Fibroblast of pulmonary artery (primary cell): ENCODE results near the gene KRT77.
"Not testable (repeated sequence)": the region's sequence is repeated elsewhere in the genome, so short reads cannot be mapped to it uniquely, and the experiment has no call there.

Experiments
- DNase-seq: peaks from one replicate; pipeline ENCODE4 v3.0.0-alpha.2; 2010; ENCODE audit warnings: low read depth
- H3K4me3 ChIP-seq: replicated peaks from 2 replicates; pipeline ENCODE4 v1.5.1; 2011; ENCODE audit warnings: low read depth, mild to moderate bottlenecking, control low read depth, low read length, moderate library complexity
- TF ChIP-seq, protein P1 (sequence below): IDR thresholded peaks from 2 replicates; pipeline ENCODE4 v1.5.1; 2011; ENCODE audit warnings: mild to moderate bottlenecking, control low read depth, low read length, inconsistent platforms; ENCODE audit errors: missing control alignments

Gene KRT77

DNA sequence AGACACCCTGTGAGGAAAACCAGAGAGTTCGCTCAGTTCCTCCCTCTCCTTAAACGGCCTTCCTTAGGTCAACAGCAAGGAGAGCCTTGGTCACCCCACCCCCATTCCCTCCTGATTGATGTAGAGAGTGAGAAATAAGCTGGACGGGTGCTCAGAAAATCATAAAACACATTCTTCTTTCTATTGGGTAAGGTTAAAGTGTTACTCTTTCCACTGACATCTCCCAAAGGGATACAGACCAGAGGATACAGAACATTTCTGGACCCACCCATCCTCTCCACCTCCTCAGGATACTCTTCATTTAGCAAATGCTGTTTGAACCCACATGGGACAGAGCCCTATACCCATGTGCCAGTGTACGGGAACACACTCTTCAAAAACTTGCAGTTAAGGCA lies 11.6 kb upstream of the KRT77 start:
- TF ChIP-seq, protein P1, sequence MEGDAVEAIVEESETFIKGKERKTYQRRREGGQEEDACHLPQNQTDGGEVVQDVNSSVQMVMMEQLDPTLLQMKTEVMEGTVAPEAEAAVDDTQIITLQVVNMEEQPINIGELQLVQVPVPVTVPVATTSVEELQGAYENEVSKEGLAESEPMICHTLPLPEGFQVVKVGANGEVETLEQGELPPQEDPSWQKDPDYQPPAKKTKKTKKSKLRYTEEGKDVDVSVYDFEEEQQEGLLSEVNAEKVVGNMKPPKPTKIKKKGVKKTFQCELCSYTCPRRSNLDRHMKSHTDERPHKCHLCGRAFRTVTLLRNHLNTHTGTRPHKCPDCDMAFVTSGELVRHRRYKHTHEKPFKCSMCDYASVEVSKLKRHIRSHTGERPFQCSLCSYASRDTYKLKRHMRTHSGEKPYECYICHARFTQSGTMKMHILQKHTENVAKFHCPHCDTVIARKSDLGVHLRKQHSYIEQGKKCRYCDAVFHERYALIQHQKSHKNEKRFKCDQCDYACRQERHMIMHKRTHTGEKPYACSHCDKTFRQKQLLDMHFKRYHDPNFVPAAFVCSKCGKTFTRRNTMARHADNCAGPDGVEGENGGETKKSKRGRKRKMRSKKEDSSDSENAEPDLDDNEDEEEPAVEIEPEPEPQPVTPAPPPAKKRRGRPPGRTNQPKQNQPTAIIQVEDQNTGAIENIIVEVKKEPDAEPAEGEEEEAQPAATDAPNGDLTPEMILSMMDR = no peak
- DNase-seq = no peak
- no peak overlapping the region for H3K4me3 ChIP-seq

DNA sequence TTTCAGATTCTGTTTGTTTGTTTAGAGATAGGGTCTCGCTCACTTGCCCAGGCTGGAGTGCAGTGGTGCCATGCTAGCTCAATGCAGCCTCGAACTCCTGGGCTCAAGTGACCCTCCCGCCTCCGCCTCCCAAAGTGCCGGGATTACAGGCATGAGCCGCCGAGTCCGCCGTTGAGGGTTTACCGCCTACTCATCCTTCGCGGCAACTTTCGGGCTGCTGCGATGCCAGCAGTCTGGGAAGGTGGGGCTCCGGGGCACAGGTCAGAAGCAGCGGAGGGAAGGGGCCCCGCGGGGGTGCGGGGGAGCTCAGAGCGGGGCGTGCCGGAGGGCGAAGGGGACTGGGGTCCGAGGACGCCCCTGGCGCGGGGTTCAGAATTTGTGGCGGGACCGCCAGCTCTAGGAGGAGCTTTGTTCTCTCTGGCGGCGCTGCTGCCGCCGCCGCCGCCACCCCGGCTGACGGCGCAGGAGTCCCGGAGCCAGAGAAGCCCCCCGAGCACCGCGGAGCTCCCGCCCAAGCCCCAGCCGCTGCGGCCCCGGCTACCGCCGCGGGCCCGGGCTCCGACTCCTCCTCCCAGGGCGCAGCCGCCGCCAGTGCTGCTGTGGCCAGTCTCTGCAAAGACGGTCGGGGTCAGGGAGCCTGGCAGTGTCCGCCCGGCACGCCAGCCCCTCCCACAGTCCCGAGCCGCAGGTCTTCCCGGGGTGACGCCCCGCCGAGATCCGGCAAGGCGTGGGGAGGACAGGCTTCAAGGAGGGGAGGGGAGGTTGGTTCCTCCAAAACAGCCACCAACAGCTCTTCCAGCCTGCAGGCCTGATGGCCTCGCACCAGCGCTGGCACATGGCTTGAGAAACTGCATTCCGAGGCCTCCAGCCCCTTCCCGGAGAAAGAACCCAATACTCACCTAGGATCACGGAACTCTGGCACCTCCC lies 10.9 kb upstream of the KRT77 start:
- DNase-seq = no peak

DNA sequence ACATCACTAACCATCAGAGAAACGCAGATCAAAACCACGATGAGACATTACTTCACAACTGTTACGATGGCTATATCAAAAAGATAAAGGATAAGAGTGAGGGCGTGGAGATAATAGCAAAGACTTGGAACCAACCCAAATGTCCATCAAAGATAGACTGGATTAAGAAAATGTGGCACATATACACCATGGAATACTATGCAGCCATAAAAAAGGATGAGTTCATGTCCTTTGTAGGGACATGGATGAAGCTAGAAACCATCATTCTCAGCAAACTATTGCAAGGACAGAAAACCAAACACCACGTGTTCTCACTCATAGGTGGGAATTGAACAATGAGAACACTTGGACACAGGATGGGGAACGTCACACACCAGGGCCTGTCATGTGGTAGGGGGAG lies 8.8 kb upstream of the KRT77 start:
- DNase-seq, H3K4me3 ChIP-seq: not testable (repeated sequence)

More for the DNA sequence above, 10.9 kb upstream of the KRT77 start:
- H3K4me3 ChIP-seq = no peak overlapping the region
- TF ChIP-seq, protein P1 = no peak

DNA sequence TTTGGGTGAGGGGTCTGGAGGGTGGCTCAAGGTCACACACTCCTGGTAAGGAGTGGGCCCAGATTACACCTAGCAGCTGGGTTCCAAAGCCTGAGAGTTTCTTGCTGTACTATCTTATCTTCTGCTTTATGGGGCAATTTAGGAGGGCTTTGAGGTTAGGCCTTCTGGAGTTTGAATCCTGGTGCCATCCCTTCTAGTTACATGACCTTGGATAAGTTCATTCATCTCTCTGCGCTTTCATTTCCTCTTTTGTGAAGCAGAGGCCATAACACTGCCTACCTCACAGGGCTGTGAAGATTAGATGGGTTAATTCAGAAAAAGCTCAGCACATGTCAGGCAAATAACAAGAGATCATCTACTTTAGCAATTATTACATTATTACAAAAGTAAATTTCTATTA lies 7.4 kb upstream of the KRT77 start:
- no peak overlapping the region for H3K4me3 ChIP-seq
- TF ChIP-seq, protein P1 = no peak
- no peak for DNase-seq

DNA sequence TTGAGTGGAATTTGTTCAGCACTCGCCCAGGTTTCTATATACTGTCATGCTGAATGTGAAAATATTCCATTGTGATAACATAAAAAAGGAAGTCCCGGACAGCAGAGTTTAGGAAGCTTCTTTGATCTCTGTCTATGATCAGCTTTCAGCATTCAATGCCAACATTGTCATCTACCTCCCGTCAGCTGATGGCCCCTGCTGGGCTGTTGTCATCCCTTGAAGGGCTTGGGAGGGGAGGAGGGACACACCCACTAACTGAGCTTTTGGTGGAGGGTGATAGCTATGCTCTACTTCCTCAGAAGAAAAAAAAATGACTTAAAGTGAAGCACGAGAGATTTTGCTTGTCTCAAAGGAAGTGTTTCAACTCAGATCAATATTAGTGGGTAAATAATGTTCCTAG lies 4.7 kb upstream of the KRT77 start:
- H3K4me3 ChIP-seq = no peak overlapping the region
- TF ChIP-seq, protein P1 = no peak
- DNase-seq = no peak

DNA sequence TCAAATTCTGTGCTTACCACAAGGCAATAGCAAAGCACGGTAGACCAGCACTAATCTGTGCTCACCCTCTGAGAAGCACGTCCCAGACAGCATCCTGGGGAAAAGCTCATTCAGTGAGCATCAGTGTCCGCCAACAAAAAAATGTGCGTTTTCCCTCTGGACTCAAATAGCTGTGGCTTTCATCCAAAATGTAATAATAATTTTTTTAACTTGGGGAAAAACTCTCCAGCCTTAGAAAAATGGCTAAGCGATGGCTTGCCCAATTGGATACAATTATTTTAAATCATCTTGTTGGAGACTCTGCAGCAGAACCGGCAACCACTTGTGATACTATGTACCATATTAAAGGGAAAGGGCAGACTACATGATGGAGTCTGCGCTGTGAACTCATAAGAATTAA lies 1.1 kb upstream of the KRT77 start:
- TF ChIP-seq, protein P1 = no peak

DNA sequence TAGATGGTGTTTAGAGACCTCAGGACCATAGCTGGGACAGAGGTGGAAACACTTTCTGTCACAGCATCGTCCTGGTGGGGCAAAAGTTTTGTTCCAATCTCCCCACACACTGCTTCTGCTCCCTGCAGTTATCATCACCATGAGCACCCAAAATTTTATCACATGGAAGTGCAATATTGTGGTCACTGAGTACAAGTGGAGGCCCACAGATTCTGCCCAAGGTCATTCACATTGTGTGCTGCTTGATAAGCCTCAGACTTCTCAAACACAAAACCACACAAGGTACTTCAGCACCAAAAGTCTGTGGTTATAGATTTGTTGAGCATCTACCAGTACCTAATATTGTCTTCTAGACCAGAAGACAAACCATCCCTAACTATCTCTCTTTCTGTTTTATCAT lies 554 bp upstream of the KRT77 start:
- DNase-seq = no peak
- TF ChIP-seq, protein P1 = no peak
- no peak overlapping the region for H3K4me3 ChIP-seq

More for the DNA sequence above, 1.1 kb upstream of the KRT77 start:
- DNase-seq = no peak
- H3K4me3 ChIP-seq = no peak overlapping the region
